Sigmoid colon (tissue), 7 donors: ENCODE measurements around the gene PLEKHH3. TPM values are rescaled to one million over a fixed set of nuclear protein-coding genes. Genes with fewer than 3 reads are reported as not detected.
"Not testable (repeated sequence)": the region's sequence is repeated elsewhere in the genome, so short reads cannot be mapped to it uniquely, and the experiment has no call there.

Experiments
- DNase-seq: peaks from one replicate; pipeline ENCODE4 v3.0.0-alpha.2; 2019
- H3K27ac ChIP-seq, 4 donors: fragments of 200-600 bp; sonication (generic); one replicate each; pipeline ENCODE4 v1.5.1; 2016 to 2019; ENCODE audit warnings: mild to moderate bottlenecking in 1 of 4
- H3K27me3 ChIP-seq, 3 donors: fragments of 200-600 bp; sonication (generic); one replicate each; pipeline ENCODE4 v1.5.1; 2019; ENCODE audit warnings: mild to moderate bottlenecking in 1 of 3
- H3K36me3 ChIP-seq, 4 donors: fragments of 200-600 bp; sonication (generic); one replicate each; pipeline ENCODE4 v1.5.1; 2016 to 2019
- H3K4me1 ChIP-seq, 4 donors: fragments of 200-600 bp; sonication (generic); one replicate each; pipeline ENCODE4 v1.5.1; 2017 to 2019
- H3K4me3 ChIP-seq, 4 donors: fragments of 200-600 bp; sonication (generic); one replicate each; pipeline ENCODE4 v1.5.1; 2017 to 2019; ENCODE audit warnings: mild to moderate bottlenecking in 2 of 4, moderate library complexity in 1 of 4
- H3K9me3 ChIP-seq, 4 donors: fragments of 200-600 bp in 3 of 4; sonication (generic) in 3 of 4; one replicate each; pipeline versions ENCODE4 v1.5.1 to v1.6.1; 2013 to 2019
- CTCF ChIP-seq, 4 experiments: fragments of 450-650 bp in 3 of 4; fragments of 200-600 bp in 1 of 4; IDR thresholded peaks; one replicate each; pipeline ENCODE4 v1.5.1; 2016 to 2019; ENCODE audit warnings: antibody characterized with exemption in 4 of 4, mild to moderate bottlenecking in 3 of 4, moderate library complexity in 2 of 4
- EP300 ChIP-seq, 4 donors: sonication (generic); formaldehyde crosslinking; IDR thresholded peaks; one replicate each; pipeline ENCODE4 v1.6.1; 2017; ENCODE audit warnings: antibody characterized with exemption in 4 of 4
- POLR2A ChIP-seq, 2 donors: fragments of 450-650 bp; IDR thresholded peaks; one replicate each; pipeline ENCODE4 v1.6.1; 2016; ENCODE audit warnings: antibody characterized with exemption in 2 of 2, mild to moderate bottlenecking in 2 of 2, moderate library complexity in 2 of 2
- POLR2AphosphoS5 ChIP-seq, 4 donors: sonication (generic); formaldehyde crosslinking; IDR thresholded peaks; one replicate each; pipeline ENCODE4 v1.6.1; 2017; ENCODE audit warnings: antibody characterized with exemption in 4 of 4
- WGBS, 2 donors: extraction: QIAGEN DNeasy Blood & Tissue Kit; methylation state at CpG; one replicate each; pipeline ENCODE4 v1.1.7; 2013; 5-methylcytosine and 5-hydroxymethylcytosine counted together
- intact Hi-C: fragments of 100-400 bp; cut with DNase I; formaldehyde crosslinking; loops from one replicate; pipeline ENCODE4 v1.15.1; 2023
- polyA plus RNA-seq, 3 donors: library from polyadenylated mRNA; stranded (reverse); fragments of 200-250 nt; gene quantifications; one replicate each; pipeline ENCODE4 v1.2.3, GENCODE V29; 2013
- total RNA-seq, 4 donors: library from RNA; depleted of rRNA; stranded (reverse); fragments of >200 nt; gene quantifications; one replicate each; pipeline ENCODE4 v1.1.0, GENCODE V29; 2016
- donor health status: healthy with polysubstance abuse.
- donor health status: Bipolar disorder and iron deficiency.
- donor health status: healthy.

The PLEKHH3 gene
- total and polyA plus RNA-seq, 7 donors: 4.4 to 25.2 (median 14.7) TPM

GRCh38 chr17:42669977-42670788 lies 6.6 kb downstream of the PLEKHH3 start:
- Histone ChIP-seq H3K36me3 (peaks cover 39 to 69% (median 54%) of the 10 kb centered on the region in 4 donors), H3K27ac (peak overlapping the region; percentile 63 to 83 (median 81)), H3K9me3 (no peaks in the 10 kb centered on the region), H3K4me1 (peaks cover 0 to 69% (median 66%) of the 10 kb centered on the region in 4 donors), H3K4me3 (no peak overlapping the region), H3K27me3 (no peaks in the 10 kb centered on the region)
- WGBS, 2 donors: 15 to 24% methylated on average over 87 of the region's 87 CpGs
- intact Hi-C loops: no loop called here
- DNase-seq: no peak
- TF ChIP-seq POLR2A (IDR thresholded peaks at IDR 0.05) (no peak), POLR2AphosphoS5 (IDR thresholded peaks at IDR 0.05) (no peak), CTCF (IDR thresholded peaks at IDR 0.05) (no peak), EP300 (IDR thresholded peaks at IDR 0.05) (no peak)

DNA sequence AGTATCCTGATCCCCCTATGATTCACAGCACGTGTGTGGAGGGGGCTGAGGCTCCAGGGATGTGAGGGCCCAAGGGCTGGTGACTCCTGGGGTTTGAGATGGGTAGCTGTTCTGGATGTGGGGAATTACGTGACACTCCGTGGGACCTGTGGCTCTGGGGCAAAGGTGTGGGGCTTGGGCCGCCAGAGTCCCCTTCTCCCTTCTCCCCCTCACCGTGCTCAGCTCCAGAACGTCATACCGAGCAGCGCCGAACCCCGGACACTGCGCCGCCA lies 7.2 kb downstream of the PLEKHH3 start:
- no peak for DNase-seq
- Histone ChIP-seq H3K27ac (peak overlapping the region; percentile 63 to 83 (median 81)), H3K4me3 (no peak overlapping the region), H3K27me3 (no peaks in the 10 kb centered on the region), H3K9me3 (no peaks in the 10 kb centered on the region), H3K36me3 (peaks cover 39 to 73% (median 54%) of the 10 kb centered on the region in 4 donors), H3K4me1 (peaks cover 0 to 64% (median 61%) of the 10 kb centered on the region in 4 donors)
- WGBS, 2 donors: 37 to 68% methylated on average over 12 of the region's 12 CpGs
- intact Hi-C loops: no loop called here
- TF ChIP-seq POLR2AphosphoS5 (IDR thresholded peaks at IDR 0.05): no peak
- TF ChIP-seq CTCF (IDR thresholded peaks at IDR 0.05): no peak
- TF ChIP-seq POLR2A (IDR thresholded peaks at IDR 0.05): no peak
- TF ChIP-seq EP300 (IDR thresholded peaks at IDR 0.05): no peak

DNA sequence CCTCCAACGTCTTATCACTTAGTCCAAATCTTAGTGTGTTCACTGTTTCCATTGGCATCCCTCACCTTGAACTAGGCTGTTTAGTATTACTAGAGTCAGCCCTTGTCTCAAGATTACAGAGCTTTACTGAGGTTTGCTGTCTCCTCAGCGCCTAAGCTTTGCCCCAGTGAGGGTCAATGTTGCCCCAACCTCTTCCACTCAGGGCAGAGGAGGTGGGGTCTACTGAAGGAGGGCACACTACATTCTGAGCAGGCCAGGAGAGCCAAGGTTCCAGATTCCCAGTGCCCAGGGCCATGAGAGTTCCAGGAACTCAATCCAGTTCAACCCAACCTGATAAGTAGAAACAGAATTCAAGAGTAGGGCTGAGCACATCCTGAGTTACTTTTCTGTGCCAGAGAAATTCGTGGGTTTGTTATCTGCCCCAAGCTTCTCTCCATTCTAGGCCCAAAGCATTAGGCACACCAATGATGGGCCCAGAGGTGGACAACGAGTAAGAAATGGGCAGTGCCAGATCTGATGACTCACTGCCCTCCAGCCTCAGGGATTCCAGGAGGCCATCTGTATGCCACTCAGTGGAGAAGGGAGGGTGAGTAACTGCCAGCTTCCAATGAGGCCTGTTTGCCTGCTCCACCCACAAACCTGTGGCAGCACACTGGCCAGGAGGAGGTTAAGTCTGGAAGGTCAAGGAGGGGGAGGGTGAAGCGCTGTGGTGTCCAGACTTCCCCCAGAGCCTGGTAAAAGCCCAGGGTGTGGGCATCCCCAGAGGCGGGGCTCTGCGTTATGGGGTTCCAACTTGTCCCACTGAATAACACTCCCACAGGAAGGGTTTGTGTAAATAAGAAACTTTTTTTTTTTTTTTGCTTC lies 9.5 kb downstream of the PLEKHH3 start:
- no peaks in the 10 kb centered on the region for H3K9me3 ChIP-seq
- H3K27me3 ChIP-seq: no peaks in the 10 kb centered on the region
- peaks cover 34 to 78% (median 45%) of the 10 kb centered on the region in 4 donors for H3K36me3 ChIP-seq
- H3K4me3 ChIP-seq: no peak overlapping the region
- no peak for DNase-seq
- WGBS, 2 donors: 37 to 66% methylated on average over 7 of the region's 7 CpGs
- peaks cover 0 to 47% (median 42%) of the 10 kb centered on the region in 4 donors for H3K4me1 ChIP-seq
- H3K27ac ChIP-seq: peak overlapping the region; percentile 81 to 83 (median 82)
- intact Hi-C loops: no loop called here
- TF ChIP-seq POLR2A (IDR thresholded peaks at IDR 0.05): no peak
- TF ChIP-seq POLR2AphosphoS5 (IDR thresholded peaks at IDR 0.05): peak in 1 of 4 donors; percentile 31
- no peak for TF ChIP-seq CTCF (IDR thresholded peaks at IDR 0.05)
- no peak for TF ChIP-seq EP300 (IDR thresholded peaks at IDR 0.05)

DNA sequence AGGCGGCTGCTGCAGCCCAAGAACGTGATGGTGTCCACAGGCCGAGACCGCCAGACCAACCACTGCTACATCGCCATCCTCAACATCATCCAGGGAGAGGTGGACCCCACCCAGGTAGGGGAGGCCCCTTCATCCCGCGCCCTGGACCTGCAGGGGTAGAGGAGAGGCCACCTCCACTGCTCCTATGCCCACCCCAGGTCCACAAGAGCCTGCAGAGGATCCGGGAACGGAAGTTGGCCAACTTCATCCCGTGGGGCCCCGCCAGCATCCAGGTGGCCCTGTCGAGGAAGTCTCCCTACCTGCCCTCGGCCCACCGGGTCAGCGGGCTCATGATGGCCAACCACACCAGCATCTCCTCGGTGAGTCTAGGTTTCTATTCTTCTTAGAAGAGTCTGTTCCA lies 10.7 kb downstream of the PLEKHH3 start:
- Histone ChIP-seq H3K36me3 (peaks cover 27 to 78% (median 39%) of the 10 kb centered on the region in 4 donors), H3K27ac (peak overlapping the region in 3 of 4 donors; percentile 81 to 83 (median 81)), H3K4me1 (peaks cover 0 to 47% (median 40%) of the 10 kb centered on the region in 4 donors)
- H3K9me3 ChIP-seq, H3K27me3 ChIP-seq, H3K4me3 ChIP-seq, intact Hi-C loops, DNase-seq: not testable (repeated sequence)
- 91 to 92% methylated on average over 13 to 16 of the region's 16 CpGs for WGBS, 2 donors

GRCh38 chr17:42665581-42666001 lies 11.2 kb downstream of the PLEKHH3 start:
- no peaks in the 10 kb centered on the region for H3K9me3 ChIP-seq
- DNase-seq: no peak
- no peak overlapping the region for H3K4me3 ChIP-seq
- H3K36me3 ChIP-seq: peaks cover 24 to 73% (median 35%) of the 10 kb centered on the region in 4 donors
- peaks cover 0 to 49% (median 39%) of the 10 kb centered on the region in 4 donors for H3K4me1 ChIP-seq
- WGBS, 2 donors: 88 to 93% methylated on average over 14 of the region's 14 CpGs
- no peaks in the 10 kb centered on the region for H3K27me3 ChIP-seq
- intact Hi-C loops: no loop called here
- H3K27ac ChIP-seq: peak overlapping the region in 1 of 4 donors; percentile 81
- no peak for TF ChIP-seq EP300 (IDR thresholded peaks at IDR 0.05)
- no peak for TF ChIP-seq POLR2AphosphoS5 (IDR thresholded peaks at IDR 0.05)
- TF ChIP-seq CTCF (IDR thresholded peaks at IDR 0.05): no peak
- TF ChIP-seq POLR2A (IDR thresholded peaks at IDR 0.05): no peak
